Brain microvascular endothelial cell (primary cell): ENCODE data around the gene GPRC5C.

Experiments used
- DNase-seq: peaks from one replicate; pipeline ENCODE4 v3.0.0-alpha.2; 2020
- H3K27ac ChIP-seq: fragments of 250-450 bp; sonication (Bioruptor Pico); 2 replicates; pipeline ENCODE4 v1.5.1; 2020; ENCODE audit warnings: mild to moderate bottlenecking, moderate library complexity
- H3K27me3 ChIP-seq: fragments of 250-450 bp; sonication (Bioruptor Pico); replicated peaks from 2 replicates; pipeline ENCODE4 v1.5.1; 2020; ENCODE audit warnings: mild to moderate bottlenecking
- H3K36me3 ChIP-seq: fragments of 250-450 bp; sonication (Bioruptor Pico); replicated peaks from 2 replicates; pipeline ENCODE4 v1.5.1; 2020; ENCODE audit warnings: mild to moderate bottlenecking
- H3K4me3 ChIP-seq: 2 replicates; pipeline ENCODE4 v1.5.1; 2011; ENCODE audit warnings: low read depth, mild to moderate bottlenecking, control low read depth, low read length, moderate library complexity
- in situ Hi-C: cut with HindIII; loops from 2 replicates; pipeline ENCODE4 v1.10.0; 2017; ENCODE audit warnings: low sequenced_read_pairs, low pct_ligation_motif_present
- TF ChIP-seq, protein P1 (sequence below): IDR thresholded peaks from 2 replicates; pipeline ENCODE4 v1.5.1; 2011; ENCODE audit warnings: low read depth, mild to moderate bottlenecking, moderate library complexity, low read length, control low read depth, inconsistent platforms; ENCODE audit errors: missing control alignments

GPRC5C gene

GRCh38 chr17:74455821-74456220 is 23.9 kb downstream of the GPRC5C start:
- H3K27me3 ChIP-seq = peaks cover 6% of the 10 kb centered on the region
- no peaks in the 10 kb centered on the region for H3K36me3 ChIP-seq
- in situ Hi-C loops = no loop called here
- TF ChIP-seq, protein P1, sequence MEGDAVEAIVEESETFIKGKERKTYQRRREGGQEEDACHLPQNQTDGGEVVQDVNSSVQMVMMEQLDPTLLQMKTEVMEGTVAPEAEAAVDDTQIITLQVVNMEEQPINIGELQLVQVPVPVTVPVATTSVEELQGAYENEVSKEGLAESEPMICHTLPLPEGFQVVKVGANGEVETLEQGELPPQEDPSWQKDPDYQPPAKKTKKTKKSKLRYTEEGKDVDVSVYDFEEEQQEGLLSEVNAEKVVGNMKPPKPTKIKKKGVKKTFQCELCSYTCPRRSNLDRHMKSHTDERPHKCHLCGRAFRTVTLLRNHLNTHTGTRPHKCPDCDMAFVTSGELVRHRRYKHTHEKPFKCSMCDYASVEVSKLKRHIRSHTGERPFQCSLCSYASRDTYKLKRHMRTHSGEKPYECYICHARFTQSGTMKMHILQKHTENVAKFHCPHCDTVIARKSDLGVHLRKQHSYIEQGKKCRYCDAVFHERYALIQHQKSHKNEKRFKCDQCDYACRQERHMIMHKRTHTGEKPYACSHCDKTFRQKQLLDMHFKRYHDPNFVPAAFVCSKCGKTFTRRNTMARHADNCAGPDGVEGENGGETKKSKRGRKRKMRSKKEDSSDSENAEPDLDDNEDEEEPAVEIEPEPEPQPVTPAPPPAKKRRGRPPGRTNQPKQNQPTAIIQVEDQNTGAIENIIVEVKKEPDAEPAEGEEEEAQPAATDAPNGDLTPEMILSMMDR = no peak
- DNase-seq = no peak
- H3K4me3 ChIP-seq = no peak overlapping the region
- H3K27ac ChIP-seq = no peak overlapping the region

- in situ Hi-C loops = no loop called here
- Histone ChIP-seq H3K27ac (no peak overlapping the region), H3K36me3 (no peaks in the 10 kb centered on the region), H3K27me3 (peaks cover 6% of the 10 kb centered on the region), H3K4me3 (no peak overlapping the region)
- TF ChIP-seq, protein P1 = peak; percentile 92
- peak; percentile 34 for DNase-seq
Observed at GRCh38 chr17:74457146-74457819, 25.4 kb downstream of the GPRC5C start.

GRCh38 chr17:74457820-74458166 is 25.9 kb downstream of the GPRC5C start:
- TF ChIP-seq, protein P1 = no peak
- Histone ChIP-seq H3K27me3 (peaks cover 4% of the 10 kb centered on the region), H3K4me3 (no peak overlapping the region), H3K36me3 (no peaks in the 10 kb centered on the region), H3K27ac (no peak overlapping the region)
- in situ Hi-C loops = no loop called here
- no peak for DNase-seq

DNA sequence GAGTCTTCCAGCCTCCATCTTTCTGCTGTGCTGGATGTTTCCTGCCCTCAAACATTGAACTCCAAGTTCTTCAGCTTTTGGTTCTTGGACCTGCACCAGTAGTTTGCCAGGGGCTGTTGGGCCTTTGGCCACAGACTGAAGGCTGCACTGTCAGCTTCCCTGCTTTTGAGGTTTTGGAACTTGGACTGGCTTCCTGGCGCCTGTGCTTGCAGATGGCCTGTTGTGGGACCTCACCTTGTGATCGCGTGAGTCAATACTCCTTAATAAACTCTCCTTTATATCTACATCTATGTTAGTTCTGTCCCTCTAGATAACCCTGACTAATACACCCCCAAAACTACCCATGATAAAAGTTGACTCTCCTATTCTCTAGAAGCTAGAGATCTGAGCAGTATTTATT is 26.9 kb downstream of the GPRC5C start:
- Histone ChIP-seq H3K36me3 (no peaks in the 10 kb centered on the region), H3K4me3 (no peak overlapping the region), H3K27ac (no peak overlapping the region), H3K27me3 (no peaks in the 10 kb centered on the region)
- in situ Hi-C loops = no loop called here
- TF ChIP-seq, protein P1 = no peak
- DNase-seq = no peak

DNA sequence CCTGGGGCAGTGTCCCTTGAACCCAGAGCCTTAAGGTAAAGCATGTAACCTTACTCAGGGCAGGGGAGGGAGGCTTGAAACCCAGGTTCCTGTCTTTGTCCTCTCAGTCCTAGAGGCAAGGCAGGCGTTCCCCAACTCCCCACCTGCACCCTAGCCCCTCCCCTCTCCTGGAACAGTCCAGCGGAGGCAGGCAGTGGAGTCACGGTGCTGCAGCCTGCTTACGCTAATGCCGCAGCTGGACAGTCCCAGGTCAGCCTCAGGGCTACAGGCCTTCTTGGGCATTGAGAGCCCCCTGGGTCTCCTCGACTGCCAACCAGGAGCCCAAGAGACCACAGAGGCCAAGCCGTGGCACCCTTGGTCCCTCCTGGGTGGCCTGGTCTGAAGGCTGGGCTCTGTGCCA is 27.7 kb downstream of the GPRC5C start:
- DNase-seq = no peak
- in situ Hi-C loops = no loop called here
- H3K27me3 ChIP-seq = no peaks in the 10 kb centered on the region
- TF ChIP-seq, protein P1 = no peak
- no peak overlapping the region for H3K4me3 ChIP-seq
- no peak overlapping the region for H3K27ac ChIP-seq
- H3K36me3 ChIP-seq = no peaks in the 10 kb centered on the region

DNA sequence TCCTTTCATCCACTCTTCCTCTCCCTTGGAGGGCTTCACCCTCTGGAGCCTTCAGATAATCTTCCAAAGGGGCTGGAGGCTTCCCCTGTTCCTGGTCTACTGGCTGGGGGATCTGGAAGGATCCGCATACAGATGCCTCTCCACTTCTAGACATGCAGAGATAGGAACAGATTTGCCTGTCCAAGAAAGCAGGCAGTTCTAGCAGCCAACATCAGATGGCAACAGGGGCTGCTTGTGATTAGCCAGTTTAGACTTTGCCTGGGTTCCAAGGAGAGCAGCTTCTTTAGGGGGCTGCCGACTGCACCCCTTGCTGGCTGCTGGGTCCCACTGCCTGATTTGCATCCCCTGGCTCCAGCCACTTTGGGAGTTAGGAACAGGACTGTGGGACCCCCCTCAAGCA is 28.4 kb downstream of the GPRC5C start:
- H3K36me3 ChIP-seq = no peaks in the 10 kb centered on the region
- DNase-seq = no peak
- H3K27ac ChIP-seq = no peak overlapping the region
- H3K27me3 ChIP-seq = no peaks in the 10 kb centered on the region
- H3K4me3 ChIP-seq = no peak overlapping the region
- in situ Hi-C loops = no loop called here
- TF ChIP-seq, protein P1 = no peak
